WTC11 (cell line): ENCODE results near the gene SLC19A1.

Experiments
- RELA ChIP-seq: sonication (generic); formaldehyde crosslinking; IDR thresholded peaks from 2 replicates; pipeline ENCODE4 v1.8.1; 2022; ENCODE audit warnings: missing genetic modification reagents, mild to moderate bottlenecking, borderline replicate concordance
- SMAD3 ChIP-seq: sonication (generic); formaldehyde crosslinking; IDR thresholded peaks from 2 replicates; pipeline ENCODE4 v1.8.0; 2022; ENCODE audit warnings: missing genetic modification reagents, mild to moderate bottlenecking, borderline replicate concordance
- ZNF219 ChIP-seq: sonication (generic); formaldehyde crosslinking; IDR thresholded peaks from 2 replicates; pipeline ENCODE4 v1.8.0; 2023; ENCODE audit warnings: missing genetic modification reagents, mild to moderate bottlenecking, borderline replicate concordance

DNA sequence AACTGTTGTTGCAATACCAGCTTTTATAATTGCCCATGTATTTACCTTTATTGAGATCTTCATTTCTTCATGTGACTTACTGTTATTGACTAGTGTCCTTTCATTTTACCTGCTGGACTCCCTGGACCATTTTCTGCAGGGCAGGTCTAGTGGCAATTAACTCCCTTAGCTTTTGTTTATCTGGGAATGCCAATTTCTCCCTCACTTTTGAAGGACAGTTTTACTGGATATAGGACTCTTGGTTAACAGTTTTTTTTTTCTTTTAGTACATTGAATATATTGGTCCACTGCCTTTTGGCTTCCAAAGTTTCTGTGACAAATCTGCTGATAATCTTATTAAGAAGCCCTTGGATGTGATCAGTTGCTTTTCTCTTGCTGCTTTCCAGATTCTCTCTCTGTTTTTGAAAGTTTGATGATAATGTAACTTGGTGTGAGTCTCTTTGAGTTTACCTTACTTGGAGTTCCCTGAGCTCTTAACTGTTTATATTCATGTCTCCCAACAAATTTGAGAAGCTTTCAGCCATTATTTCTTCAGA lies 80.4 kb downstream of the SLC19A1 start:
- TF ChIP-seq RELA (CRISPR knock-in tag) (no peak), SMAD3 (no peak), ZNF219 (CRISPR knock-in tag) (no peak)
